ENCODE data around the gene WASF2.
A peak's percentile ranks its signal among the peaks of the same experiment; 100 is the strongest.
"Not testable (repeated sequence)": the region's sequence is repeated elsewhere in the genome, so short reads cannot be mapped to it uniquely, and the experiment has no call there.

The WASF2 gene

DNA sequence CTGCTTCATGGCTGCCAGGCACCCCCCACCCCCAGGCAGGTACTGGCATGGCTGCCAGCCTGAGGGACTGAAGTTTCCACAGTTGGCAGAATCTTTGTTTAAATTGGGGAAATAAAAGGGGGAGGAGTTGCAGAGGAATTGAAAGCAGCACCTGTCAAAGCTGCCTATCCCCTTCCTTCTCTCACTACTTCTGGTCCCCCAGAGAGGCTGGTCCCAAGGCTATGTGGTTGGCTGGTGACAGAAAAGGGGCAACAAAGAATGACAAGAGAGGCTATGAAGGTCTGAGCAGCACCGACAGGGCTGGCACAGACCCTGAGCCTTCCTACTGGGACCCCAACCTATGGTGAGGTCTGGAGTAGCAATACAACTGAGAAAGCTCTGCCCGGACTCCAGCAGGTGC, 83.2 kb downstream of the WASF2 start:
- H3K4me3 ChIP-seq: not testable (repeated sequence)
- peak overlapping the region in 17 of 21 experiments; percentile 8 to 81 (median 64) for H3K27ac ChIP-seq

DNA sequence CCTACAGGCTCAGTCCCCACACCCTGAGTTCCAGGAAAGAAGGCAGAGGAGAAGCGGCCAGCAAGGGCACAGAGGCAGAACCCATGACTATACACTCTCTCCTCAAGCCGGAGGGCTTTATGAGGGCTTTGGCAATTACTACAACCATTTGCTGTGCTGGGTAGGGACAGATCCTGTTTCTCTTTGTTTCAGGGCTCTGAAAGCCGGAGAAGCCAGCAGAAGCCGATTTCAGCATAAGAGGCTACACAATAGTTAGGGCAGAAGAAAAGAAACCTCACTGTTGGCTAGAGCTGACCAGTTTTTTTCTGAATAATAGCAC, 83.6 kb downstream of the WASF2 start:
- Histone ChIP-seq H3K4me3 (no peak overlapping the region), H3K27ac (peak overlapping the region in 17 of 21 experiments; percentile 8 to 81 (median 69))

DNA sequence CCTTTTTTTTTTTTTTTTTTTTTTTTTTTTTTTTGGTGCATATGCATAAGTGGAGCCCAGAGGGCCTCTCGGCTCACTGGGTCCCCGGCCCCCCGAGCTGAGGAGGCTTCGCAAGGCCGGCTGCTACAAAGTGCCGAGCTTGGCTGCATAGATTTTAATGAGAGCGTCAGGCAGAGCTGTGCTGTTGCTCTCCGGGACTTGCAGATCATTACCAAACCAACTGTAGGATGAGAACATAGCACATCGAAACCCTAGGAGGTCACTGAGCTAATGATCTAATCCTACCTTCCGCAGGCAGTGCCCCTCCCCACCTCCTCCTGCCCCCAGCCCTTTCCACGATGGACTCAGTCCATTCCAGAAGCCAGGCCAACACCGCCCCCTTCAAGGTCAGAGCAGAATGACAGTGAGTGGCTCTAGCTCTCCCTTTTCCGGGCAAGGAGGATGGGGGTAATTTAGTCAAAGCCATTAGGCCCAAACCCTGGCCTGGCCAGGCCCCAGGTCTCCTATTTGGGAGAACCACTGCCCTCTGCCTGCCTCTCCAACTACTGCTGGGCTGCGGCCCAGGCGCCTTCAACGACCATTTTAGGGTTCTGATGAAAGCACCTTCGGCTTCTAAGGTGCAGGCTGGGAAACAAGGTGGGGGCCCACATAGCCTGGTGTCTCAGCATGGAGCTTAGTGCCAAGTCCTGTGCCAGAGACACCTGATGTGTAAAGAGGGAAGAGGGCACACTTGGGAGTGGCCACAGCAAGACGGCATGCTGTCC, 84.2 kb downstream of the WASF2 start:
- H3K27ac ChIP-seq: peak overlapping the region in 15 of 21 experiments; percentile 21 to 81 (median 77)
- not testable (repeated sequence) for H3K4me3 ChIP-seq

DNA sequence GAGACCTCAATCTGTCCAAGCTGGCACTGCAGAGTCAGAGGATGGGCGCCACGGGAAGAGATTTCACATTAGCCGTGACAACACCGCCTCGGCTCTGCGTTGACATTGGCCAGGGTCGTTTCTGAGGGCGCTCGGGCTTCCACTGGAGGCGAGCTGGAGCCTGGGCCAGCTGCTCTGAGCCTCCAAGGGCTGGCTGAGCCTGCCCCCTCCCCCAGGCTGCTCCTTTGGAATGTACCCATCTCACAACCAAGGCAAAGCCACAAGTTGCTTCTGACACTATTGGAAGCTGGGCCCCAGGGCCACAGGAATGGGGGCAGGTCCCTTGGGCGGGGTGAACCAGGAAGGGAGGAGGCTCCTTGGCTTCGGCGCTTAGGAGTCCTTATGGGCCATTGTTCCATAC, 84.9 kb downstream of the WASF2 start:
- Histone ChIP-seq H3K4me3 (no peak overlapping the region), H3K27ac (peak overlapping the region in 18 of 21 experiments; percentile 39 to 81 (median 72))

DNA sequence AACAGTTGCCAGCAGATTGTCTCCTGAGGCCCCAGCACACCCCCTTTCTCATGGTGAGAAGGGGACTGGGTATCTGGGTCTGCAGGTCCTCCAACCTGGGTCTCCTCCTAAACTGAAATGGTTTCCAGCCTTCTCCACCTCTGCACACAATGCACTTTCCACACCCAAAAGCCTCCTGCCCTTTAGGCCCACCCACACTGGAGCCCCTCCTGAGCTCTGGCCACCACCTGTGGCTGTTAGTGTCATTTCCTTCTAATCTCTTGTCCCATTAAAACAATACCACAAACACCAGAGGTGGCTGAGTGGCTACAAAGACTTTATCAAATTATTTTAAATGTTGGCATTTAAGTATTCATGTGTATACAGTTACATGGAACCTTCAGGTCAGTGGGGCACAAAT, 86.0 kb downstream of the WASF2 start:
- peak overlapping the region in 20 of 21 experiments; percentile 39 to 81 (median 74) for H3K27ac ChIP-seq
- no peak overlapping the region for H3K4me3 ChIP-seq

DNA sequence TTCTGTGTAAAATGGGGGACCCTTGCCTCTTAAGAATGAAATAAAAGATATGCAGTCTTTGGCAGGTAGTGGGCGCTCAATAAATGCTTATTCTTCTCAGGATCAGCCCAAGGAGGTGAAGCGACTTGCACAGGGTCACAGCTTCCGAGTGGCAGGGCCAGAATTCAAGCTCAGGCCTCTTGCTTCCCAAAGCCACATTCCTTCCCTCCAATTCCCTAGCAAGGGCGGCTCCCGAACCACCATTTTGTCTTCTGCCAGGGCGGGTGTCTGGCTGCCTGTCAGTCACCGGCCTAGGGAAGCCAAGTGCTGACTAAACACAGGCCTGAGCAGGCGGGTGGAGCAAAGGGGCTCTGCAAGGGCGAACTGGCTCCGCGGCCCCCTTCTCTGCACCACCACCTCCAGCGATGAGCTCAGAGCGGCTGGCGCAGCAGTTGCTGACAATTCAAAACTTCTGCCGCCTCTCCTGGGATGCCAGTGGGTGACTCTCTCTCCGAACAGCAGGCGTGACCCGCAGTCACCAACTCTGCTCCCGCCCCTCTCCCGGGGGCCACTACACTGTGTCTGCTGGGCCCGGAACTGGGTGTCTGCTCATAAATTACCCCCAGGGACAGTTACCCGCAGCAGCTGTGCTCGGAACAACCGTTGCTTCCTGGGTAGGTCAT, 86.8 kb downstream of the WASF2 start:
- Histone ChIP-seq H3K27ac (peak overlapping the region; percentile 14 to 81 (median 73)), H3K4me3 (no peak overlapping the region)

DNA sequence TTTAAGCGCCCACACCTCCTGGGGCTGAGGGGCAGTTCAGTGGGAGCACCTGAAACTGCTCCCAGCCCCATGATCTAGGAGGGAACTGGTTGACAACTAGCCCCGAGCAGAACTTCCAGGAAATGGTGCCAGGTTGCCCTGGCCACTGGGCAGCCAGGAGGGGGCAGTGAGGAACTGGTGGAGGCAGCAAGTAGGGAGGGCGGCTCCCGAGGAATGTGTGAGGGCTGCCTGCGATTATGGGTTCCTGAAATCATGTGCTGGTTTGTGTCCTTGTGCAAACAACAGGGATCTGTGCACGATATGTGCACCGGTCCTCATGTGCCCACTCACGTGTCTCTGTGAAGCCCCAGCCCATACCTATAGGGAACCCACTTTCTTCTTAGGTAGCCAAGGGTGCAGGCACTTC, 87.6 kb downstream of the WASF2 start:
- peak overlapping the region in 19 of 21 experiments; percentile 39 to 81 (median 76) for H3K27ac ChIP-seq
- H3K4me3 ChIP-seq: no peak overlapping the region

DNA sequence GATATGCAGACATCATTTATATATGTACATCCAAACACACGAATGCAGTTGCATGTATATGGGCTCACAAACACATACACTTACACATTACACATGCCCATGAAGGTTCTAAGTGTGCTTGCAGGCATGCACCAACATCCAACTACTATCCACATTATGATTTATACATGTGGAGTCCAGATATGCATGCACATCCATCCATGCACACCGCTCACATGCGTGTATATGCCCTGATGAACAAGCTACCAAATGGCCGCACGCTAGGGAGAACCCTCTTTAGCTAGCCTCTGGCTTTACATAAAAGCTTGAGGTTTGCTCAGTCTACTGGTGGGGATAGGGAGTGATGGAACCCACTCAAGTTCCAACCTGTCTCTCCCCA, 89.0 kb downstream of the WASF2 start:
- no peak overlapping the region for H3K4me3 ChIP-seq
- no peak overlapping the region for H3K27ac ChIP-seq

DNA sequence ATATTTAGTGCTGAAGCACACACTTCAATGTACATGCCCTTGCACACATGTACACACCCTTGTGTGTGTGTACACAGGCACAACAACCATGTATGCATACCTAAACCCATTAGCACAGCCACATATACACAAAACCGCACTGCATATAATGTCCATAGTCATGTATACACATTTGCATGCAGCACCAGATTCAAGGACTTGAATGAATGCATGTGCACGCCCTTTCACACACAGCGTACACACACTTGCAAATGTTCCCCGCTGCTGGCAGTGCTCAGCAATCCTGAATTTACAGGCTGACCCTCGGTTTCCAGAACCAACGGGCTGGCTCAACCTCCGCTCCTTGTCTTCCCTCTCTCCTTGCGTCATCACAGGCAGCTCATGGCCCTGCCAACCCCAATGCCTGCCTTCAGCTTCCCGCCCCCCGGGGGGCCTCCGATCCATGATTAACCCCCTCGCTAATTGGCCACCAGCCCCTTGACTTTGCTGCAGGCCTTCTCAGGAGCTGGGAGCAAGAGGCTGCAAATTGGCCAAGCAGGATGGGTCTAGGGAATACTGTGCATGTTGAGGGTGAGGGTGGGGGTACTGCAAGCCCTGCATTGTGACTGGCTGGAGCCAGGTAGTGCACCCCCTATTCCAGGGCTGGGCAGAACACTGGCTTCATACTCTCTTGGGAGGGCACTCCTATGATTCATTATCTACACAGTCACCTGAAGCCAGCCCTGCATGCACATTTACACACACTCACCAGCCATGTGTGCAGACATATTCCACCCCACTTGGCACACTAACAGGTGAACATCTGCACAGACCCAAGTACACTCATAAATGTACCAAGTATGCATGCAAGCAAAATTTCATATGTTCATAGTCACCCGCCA, 89.6 kb downstream of the WASF2 start:
- no peak overlapping the region for H3K27ac ChIP-seq
- no peak overlapping the region for H3K4me3 ChIP-seq

DNA sequence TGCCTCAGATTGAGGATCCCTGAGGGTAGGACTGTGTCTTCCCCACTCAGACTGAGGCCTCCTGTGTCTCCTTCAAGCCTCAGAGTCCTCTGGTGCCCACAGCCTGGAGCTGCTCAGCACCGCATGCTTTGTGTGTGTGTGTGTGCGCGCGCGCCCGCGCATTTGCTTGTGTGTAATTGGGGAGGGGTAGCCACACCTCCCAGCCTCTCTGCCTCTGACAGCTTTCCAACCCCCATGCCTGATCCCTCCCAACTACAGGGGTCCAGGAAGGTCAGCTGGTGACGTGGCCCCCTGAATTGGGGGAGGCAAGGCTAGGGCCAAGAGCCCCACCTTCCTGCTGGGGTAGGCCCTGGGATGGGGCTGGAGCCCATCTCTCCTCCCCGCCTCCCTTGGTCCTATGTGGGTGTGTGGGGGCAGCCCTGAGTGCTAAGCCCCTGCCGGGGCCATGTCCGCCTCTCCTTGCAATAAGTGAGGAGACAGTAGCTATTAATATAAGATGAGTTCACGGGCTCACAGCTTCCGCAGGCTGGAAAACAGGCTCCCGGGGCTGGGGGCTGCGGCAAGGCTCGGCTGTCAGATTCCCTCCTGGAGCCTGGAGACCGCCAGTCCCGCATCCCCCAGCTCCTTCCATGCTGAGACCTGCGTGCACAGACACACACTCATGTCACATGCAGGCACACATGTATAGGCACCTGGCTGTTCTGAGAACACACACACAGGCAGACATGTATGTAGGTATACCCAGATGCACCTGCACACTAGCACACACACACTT, 90.5 kb downstream of the WASF2 start:
- no peak overlapping the region for H3K27ac ChIP-seq

DNA sequence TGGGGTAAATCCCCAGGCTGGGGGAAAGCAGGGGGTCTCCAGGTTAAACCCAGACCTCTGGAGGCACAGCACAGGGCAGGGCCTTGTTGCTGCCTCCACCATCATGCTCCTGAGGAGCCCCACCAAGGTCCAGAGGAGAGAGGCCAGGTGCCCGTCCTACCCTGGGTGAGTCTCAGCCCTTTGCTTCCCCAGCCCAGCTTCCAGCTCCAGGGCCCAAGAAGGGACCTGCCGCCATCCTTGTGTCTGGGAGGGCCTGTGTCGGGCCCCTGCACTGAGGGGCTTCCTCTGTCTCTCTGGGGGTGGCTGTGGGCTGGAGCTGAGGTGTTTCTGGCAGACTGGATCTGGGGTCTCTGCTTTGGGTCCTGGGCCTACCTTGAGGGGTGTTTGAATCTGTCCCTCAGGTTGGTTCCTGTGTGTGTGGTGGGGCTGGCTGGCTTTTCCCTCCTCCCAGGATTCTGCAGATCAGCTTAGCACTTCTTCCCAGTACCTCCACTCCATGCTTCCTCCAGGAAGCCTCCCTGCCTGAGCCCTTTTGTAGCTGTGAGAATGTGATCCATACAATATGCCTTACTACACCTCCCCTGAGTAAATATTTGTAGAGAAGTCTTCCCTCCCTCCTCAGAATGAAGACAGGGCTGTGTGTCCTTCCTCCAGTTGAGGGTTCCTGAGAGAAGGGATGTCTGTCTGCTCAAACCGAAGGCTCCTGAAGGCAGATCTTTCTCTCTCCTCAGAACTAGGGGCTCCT, 91.4 kb downstream of the WASF2 start:
- Histone ChIP-seq H3K27ac (peak overlapping the region in 1 of 21 experiments; percentile 34), H3K4me3 (no peak overlapping the region)

More for the DNA sequence above, 90.5 kb downstream of the WASF2 start:
- no peak overlapping the region for H3K4me3 ChIP-seq

DNA sequence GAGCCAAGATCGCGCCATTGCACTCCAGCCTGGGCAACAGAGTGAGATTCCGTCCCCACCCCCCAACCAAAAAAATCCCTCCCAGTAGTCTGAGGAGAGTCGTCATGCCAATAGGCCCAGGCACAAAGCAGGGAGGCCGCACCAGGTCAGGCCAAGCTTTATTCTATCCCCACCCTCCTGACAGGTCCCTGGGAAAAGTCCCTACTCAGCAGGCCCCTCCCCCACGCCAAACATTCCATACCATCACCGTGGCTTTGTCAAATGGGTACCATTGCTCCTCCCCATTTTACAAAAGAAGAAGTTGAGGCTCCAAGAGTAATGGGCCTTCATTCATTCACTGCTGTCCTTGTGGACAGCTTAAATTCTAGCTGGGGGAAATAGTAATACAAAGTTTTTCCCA, 92.2 kb downstream of the WASF2 start:
- Histone ChIP-seq H3K27ac (no peak overlapping the region), H3K4me3 (no peak overlapping the region)

DNA sequence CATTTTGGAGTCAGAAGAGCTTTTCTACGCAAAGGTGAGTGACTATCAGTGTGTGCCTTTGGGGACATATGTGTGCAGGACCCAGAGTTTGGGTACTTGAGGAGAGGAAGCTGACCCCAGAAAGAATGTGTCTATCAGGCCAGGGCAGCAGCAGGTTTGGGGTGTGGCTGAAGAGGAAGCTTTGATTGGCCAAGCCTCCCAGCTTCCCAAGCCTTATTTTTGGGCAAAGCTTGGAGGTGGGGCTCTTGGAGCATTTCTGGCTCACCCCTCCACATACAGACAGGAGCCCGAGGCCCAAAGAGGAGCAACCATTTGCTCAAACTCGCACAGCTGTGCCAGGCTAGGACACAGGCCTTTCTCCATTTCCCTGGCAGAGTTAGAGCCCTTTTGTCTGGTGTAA, 92.9 kb downstream of the WASF2 start:
- Histone ChIP-seq H3K27ac (no peak overlapping the region), H3K4me3 (no peak overlapping the region)

DNA sequence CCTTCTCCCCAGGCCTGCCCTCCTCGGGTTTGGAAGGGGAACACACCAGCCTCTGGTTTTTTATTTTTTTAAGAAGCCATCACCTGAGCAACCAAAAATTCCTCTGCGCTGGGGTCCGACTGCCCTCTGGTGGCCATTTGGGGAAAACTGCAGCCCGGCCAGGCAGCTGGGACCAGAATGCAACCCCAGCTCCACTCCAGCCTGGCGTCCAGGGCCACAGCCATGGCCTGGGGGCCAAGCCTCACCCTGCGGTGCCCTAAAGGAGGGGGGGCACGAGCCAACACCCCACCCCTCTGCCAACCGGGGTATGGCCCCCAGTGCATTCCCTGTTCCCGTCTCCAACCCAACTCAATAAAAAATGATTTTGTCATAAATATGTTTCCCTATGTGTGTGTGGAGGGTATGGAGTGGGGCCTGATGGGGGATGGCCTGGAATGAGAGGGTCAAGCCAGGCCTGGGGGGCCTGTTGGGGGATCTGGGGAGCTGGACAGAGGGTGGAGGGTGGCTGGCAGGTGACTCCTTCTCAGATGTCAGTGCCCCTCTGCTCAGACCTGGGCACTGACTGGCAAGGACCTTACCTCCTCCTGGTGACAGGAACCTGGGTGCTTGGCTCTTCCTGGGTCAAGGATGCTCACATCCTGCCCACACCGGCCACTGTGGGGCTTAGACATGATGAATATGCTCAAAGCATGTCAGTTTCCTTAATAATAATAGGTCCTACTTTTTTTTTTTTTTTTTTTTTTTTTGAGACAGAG, 94.3 kb downstream of the WASF2 start:
- H3K4me3 ChIP-seq: no peak overlapping the region
- H3K27ac ChIP-seq: peak overlapping the region in 1 of 21 experiments; percentile 5

DNA sequence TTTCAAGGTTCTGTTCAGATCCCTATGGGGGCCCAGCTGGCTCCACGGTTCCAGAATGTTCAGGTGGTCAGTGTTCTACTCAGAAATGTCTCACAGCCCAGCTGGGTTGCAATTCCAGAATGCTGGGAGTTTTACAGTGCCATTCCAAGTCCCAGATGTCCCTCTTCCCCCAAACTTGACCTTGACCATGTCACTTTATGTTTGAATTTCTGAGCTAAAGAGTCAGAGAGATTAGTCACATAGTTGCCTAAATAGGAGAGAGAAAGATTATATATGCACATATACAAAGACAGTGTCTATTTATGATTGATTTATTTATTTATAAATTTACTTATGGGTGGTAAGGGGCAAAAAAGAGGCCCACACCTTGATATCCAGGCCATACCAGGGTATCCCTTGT, 95.0 kb downstream of the WASF2 start:
- H3K27ac ChIP-seq: peak overlapping the region in 1 of 21 experiments; percentile 1

DNA sequence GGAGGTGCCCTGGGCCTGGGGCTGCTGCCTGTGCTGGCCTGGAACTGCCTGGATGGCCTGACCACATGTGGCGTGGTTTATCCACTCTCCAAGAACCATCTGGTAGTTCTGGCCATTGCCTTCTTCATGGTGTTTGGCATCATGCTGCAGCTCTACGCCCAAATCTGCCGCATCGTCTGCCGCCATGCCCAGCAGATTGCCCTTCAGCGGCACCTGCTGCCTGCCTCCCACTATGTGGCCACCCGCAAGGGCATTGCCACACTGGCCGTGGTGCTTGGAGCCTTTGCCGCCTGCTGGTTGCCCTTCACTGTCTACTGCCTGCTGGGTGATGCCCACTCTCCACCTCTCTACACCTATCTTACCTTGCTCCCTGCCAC, 95.7 kb downstream of the WASF2 start:
- Histone ChIP-seq H3K27ac (no peak overlapping the region), H3K4me3 (no peak overlapping the region)

More for the DNA sequence above, 95.0 kb downstream of the WASF2 start:
- no peak overlapping the region for H3K4me3 ChIP-seq

DNA sequence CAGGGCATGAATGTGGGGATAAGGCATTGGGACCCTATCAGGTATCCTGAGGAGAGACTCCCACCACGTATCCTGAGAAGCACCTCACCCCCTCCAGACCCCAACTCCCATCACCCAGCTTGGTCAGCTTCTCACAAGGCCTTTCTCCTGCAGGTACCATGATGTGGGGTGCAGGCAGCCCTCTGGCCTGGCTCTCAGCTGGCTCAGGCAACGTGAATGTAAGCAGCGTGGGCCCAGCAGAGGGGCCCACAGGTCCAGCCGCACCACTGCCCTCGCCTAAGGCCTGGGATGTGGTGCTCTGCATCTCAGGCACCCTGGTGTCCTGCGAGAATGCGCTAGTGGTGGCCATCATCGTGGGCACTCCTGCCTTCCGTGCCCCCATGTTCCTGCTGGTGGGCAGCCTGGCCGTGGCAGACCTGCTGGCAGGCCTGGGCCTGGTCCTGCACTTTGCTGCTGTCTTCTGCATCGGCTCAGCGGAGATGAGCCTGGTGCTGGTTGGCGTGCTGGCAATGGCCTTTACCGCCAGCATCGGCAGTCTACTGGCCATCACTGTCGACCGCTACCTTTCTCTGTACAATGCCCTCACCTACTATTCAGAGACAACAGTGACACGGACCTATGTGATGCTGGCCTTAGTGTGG, 96.2 kb downstream of the WASF2 start:
- no peak overlapping the region for H3K4me3 ChIP-seq
- no peak overlapping the region for H3K27ac ChIP-seq

All from skin epidermis (tissue), 12 donors.